ENCODE measurements around the gene ITGAD. TPM values are rescaled to one million over a fixed set of nuclear protein-coding genes. Genes with fewer than 3 reads are reported as not detected.

The ITGAD gene
- total and polyA plus RNA-seq, 2 donors (not counting 1 experiment from before 2014, with no cell fraction given) = 0.19 TPM; not detected in 1

DNA sequence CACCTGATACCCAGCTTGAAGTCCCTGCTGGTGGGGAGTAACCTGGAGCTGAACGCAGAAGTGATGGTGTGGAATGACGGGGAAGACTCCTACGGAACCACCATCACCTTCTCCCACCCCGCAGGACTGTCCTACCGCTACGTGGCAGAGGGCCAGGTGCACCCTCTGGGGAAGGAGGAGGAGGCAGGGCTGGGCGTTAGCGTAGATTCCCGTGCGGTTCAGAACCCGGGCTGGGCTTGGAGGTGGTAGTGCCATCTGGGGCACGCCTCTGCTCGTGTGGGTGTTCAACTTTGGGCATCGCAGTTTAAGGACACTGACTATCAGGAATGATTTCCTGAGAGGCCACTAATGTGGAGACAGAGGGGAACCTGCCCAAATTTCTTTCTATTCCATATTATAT lies 19.9 kb upstream of the ITGAD start:
- no peaks in the 10 kb centered on the region for H3K27me3 Mint-ChIP-seq
- Histone ChIP-seq H3K9ac (ENCODE audit: low read length) (no peak overlapping the region), H3K79me2 (ENCODE audit: control insufficient read depth, insufficient read depth, low read length) (no peaks in the 10 kb centered on the region), H3K9me3 (ENCODE audit: control extremely low read depth in 1 of 3, control insufficient read depth in 2 of 3, insufficient read depth in 1 of 3, low read length in 2 of 3) (peaks cover 0 to 6% (median 5%) of the 10 kb centered on the region in 3 donors), H3K4me2 (replicated peaks; ENCODE audit: low read depth, low read length, poor library complexity, severe bottlenecking) (no peak overlapping the region), H4K20me1 (ENCODE audit: control insufficient read depth, insufficient read depth, low read length, poor library complexity, severe bottlenecking) (no peaks in the 10 kb centered on the region), H3K36me3 (replicated peaks in 1 of 2; ENCODE audit: control extremely low read depth in 1 of 2, control insufficient read depth in 1 of 2, extremely low read depth in 1 of 2, insufficient read depth in 2 of 2, low read length in 1 of 2) (no peaks in the 10 kb centered on the region), H3K4me1 (ENCODE audit: control insufficient read depth in 2 of 2, insufficient read depth in 2 of 2, low read length in 2 of 2) (no peaks in the 10 kb centered on the region), H2AFZ (ENCODE audit: insufficient read depth, low read depth, low read length, poor library complexity, severe bottlenecking) (no peak overlapping the region), H3K27me3 (replicated peaks in 1 of 4; ENCODE audit: control extremely low read depth in 1 of 4, control insufficient read depth in 3 of 4, insufficient read depth in 4 of 4, low read length in 3 of 4) (no peaks in the 10 kb centered on the region), H3K27ac (ENCODE audit: low read length in 2 of 2) (no peak overlapping the region), H3K4me3 (ENCODE audit: control extremely low read depth in 1 of 5, extremely low read depth in 1 of 5, insufficient read depth in 1 of 5, low read depth in 2 of 5, low read length in 4 of 5) (no peak overlapping the region)
- no peak overlapping the region for H3K4me3 Mint-ChIP-seq
- intact Hi-C loops (cut with micrococcal nuclease) = no loop called here
- ChIA-PET POLR2A (no interaction called here), CTCF (no interaction called here)
- H3K9me3 Mint-ChIP-seq (ENCODE audit: insufficient read depth) = peaks cover 2% of the 10 kb centered on the region
- ATAC-seq (ENCODE audit: low read depth) (no peak), DNase-seq (no peak)
- TF ChIP-seq EZH2 (IDR thresholded peaks at IDR 0.05; ENCODE audit: borderline replicate concordance, insufficient read depth, low read depth, low read length, poor library complexity, severe bottlenecking) (no peak), CTCF (IDR thresholded peaks at IDR 0.05) (no peak)
- WGBS (ENCODE audit: insufficient coverage) = 89% methylated on average over 5 of the region's 14 CpGs
- H3K27ac Mint-ChIP-seq = no peak overlapping the region
- peaks cover 2% of the 10 kb centered on the region for H3K4me1 Mint-ChIP-seq

DNA sequence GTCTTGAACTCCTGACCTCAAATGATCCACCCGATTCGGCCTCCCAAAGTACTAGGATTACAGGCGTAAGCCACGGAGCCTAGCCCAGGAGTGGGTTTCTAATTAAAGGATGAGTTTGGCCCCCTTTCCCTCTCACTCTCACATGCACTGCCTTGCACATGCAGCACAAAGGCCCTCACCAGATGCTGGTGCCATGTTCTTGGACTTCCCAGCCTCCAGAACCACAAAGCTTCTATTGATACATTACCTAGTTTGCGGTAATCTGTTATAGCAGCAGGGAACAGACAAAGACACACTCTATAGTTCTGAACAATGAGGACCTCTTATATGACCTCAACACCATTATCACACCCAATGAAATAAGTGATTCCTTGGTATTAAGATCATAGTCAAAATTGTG lies 17.9 kb upstream of the ITGAD start:
- H3K9me3 Mint-ChIP-seq (ENCODE audit: insufficient read depth) = peaks cover 2% of the 10 kb centered on the region
- Histone ChIP-seq H4K20me1 (ENCODE audit: control insufficient read depth, insufficient read depth, low read length, poor library complexity, severe bottlenecking) (no peaks in the 10 kb centered on the region), H3K4me2 (replicated peaks; ENCODE audit: low read depth, low read length, poor library complexity, severe bottlenecking) (no peak overlapping the region), H3K9me3 (ENCODE audit: control extremely low read depth in 1 of 3, control insufficient read depth in 2 of 3, insufficient read depth in 1 of 3, low read length in 2 of 3) (peaks cover 0 to 6% (median 5%) of the 10 kb centered on the region in 3 donors), H3K4me1 (ENCODE audit: control insufficient read depth in 2 of 2, insufficient read depth in 2 of 2, low read length in 2 of 2) (no peaks in the 10 kb centered on the region), H2AFZ (ENCODE audit: insufficient read depth, low read depth, low read length, poor library complexity, severe bottlenecking) (no peak overlapping the region), H3K4me3 (ENCODE audit: control extremely low read depth in 1 of 5, extremely low read depth in 1 of 5, insufficient read depth in 1 of 5, low read depth in 2 of 5, low read length in 4 of 5) (no peak overlapping the region), H3K27me3 (replicated peaks in 1 of 4; ENCODE audit: control extremely low read depth in 1 of 4, control insufficient read depth in 3 of 4, insufficient read depth in 4 of 4, low read length in 3 of 4) (no peaks in the 10 kb centered on the region), H3K9ac (ENCODE audit: low read length) (no peak overlapping the region), H3K79me2 (ENCODE audit: control insufficient read depth, insufficient read depth, low read length) (no peaks in the 10 kb centered on the region), H3K36me3 (replicated peaks in 1 of 2; ENCODE audit: control extremely low read depth in 1 of 2, control insufficient read depth in 1 of 2, extremely low read depth in 1 of 2, insufficient read depth in 2 of 2, low read length in 1 of 2) (no peaks in the 10 kb centered on the region), H3K27ac (ENCODE audit: low read length in 2 of 2) (no peak overlapping the region)
- H3K27ac Mint-ChIP-seq = no peak overlapping the region
- WGBS (ENCODE audit: insufficient coverage) = 93% methylated on average over 2 of the region's 5 CpGs
- no peaks in the 10 kb centered on the region for H3K27me3 Mint-ChIP-seq
- CTCF ChIA-PET = no interaction called here
- H3K4me1 Mint-ChIP-seq = peaks cover 2% of the 10 kb centered on the region
- no peak for ATAC-seq (ENCODE audit: low read depth)
- intact Hi-C loops (cut with micrococcal nuclease) = no loop called here
- no peak overlapping the region for H3K4me3 Mint-ChIP-seq
- no peak for TF ChIP-seq EZH2 (IDR thresholded peaks at IDR 0.05; ENCODE audit: borderline replicate concordance, insufficient read depth, low read depth, low read length, poor library complexity, severe bottlenecking)
- POLR2A ChIA-PET = no interaction called here
- DNase-seq = no peak
